GM23248 (cell line): ENCODE results near the gene SLAIN2.

Experiments
- EZH2 ChIP-seq: fragments of 200-600 bp; sonication (generic); IDR thresholded peaks from 2 replicates; pipeline ENCODE4 v1.6.1; 2018; ENCODE audit warnings: antibody characterized with exemption, mild to moderate bottlenecking; ENCODE audit not compliant: insufficient read depth, poor library complexity, severe bottlenecking
- EZH2phosphoT487 ChIP-seq: fragments of 200-600 bp; sonication (generic); IDR thresholded peaks from 2 replicates; pipeline ENCODE4 v1.6.1; 2018; ENCODE audit warnings: antibody characterized with exemption, moderate library complexity, mild to moderate bottlenecking, low read depth; ENCODE audit not compliant: insufficient read depth

- no peak for TF ChIP-seq EZH2
- TF ChIP-seq EZH2phosphoT487 = no peak
These were observed 54.7 kb downstream of the SLAIN2 start for GRCh38 chr4:48396043-48396442.
